T-helper 2 cell treated with Interferon-gamma antibody and Interleukin-4, amounts not matched to agents 100 ng/mL and 5 ng/mL, for 36 hours (primary cell): ENCODE results near the gene NRG4. TPM values are rescaled to one million over a fixed set of nuclear protein-coding genes. Genes with fewer than 3 reads are reported as not detected.

Source experiments
- total RNA-seq: library from RNA; stranded (reverse); gene quantifications from 2 replicates; pipeline ENCODE4 v1.2.3, GENCODE V29; 2022

Gene NRG4
- total RNA-seq, 1 donor from 2014 or later, result not detected

Other genes with a start within 250 kb of the NRG4 start
- 37.0 and 38.9 TPM in 2 replicates for gene UBE2Q2, start 169.0 kb downstream of the NRG4 start, total RNA-seq
- 34.5 and 38.8 TPM in 2 replicates for gene FBXO22, start 108.5 kb downstream of the NRG4 start, total RNA-seq
- not detected in 2 replicates for gene TMEM266, start 47.6 kb upstream of the NRG4 start, total RNA-seq